Vagina (tissue), 2 donors: ENCODE measurements around the gene BAAT. TPM values are rescaled to one million over a fixed set of nuclear protein-coding genes. Genes with fewer than 3 reads are reported as not detected.

Experiments used
- DNase-seq, 2 donors: peaks; one replicate each; pipeline ENCODE4 v3.0.0-alpha.2; 2017; ENCODE audit errors: extremely low spot score in 2 of 2
- H3K27ac ChIP-seq: fragments of 200-600 bp; sonication (generic); one replicate; pipeline ENCODE4 v1.5.1; 2019
- H3K27me3 ChIP-seq: fragments of 200-600 bp; sonication (generic); one replicate; pipeline ENCODE4 v1.5.1; 2019
- H3K36me3 ChIP-seq, 2 donors: fragments of 200-600 bp; sonication (generic); one replicate each; pipeline ENCODE4 v1.5.1; 2017 to 2019
- H3K4me1 ChIP-seq: fragments of 200-600 bp; sonication (generic); one replicate; pipeline ENCODE4 v1.5.1; 2019
- H3K4me3 ChIP-seq, 2 donors: fragments of 200-600 bp; sonication (generic); 1 replicate in 1 of 2; 2 replicates in 1 of 2; pipeline ENCODE4 v1.5.1; 2016 to 2019
- H3K9me3 ChIP-seq: fragments of 200-600 bp; sonication (generic); one replicate; pipeline ENCODE4 v1.5.1; 2019
- CTCF ChIP-seq, 3 experiments: fragments of 450-650 bp in 2 of 3; fragments of 200-600 bp in 1 of 3; sonication (generic) in 1 of 3; IDR thresholded peaks; one replicate each; pipeline ENCODE4 v1.5.1; 2017 to 2019; ENCODE audit warnings: antibody characterized with exemption in 3 of 3, mild to moderate bottlenecking in 2 of 3, moderate library complexity in 2 of 3
- POLR2A ChIP-seq, 2 donors: fragments of 450-650 bp; IDR thresholded peaks; one replicate each; pipeline ENCODE4 v1.6.1; 2017; ENCODE audit warnings: antibody characterized with exemption in 2 of 2, mild to moderate bottlenecking in 2 of 2, moderate library complexity in 2 of 2
- POLR2AphosphoS5 ChIP-seq, 2 donors: sonication (generic); formaldehyde crosslinking; IDR thresholded peaks; one replicate each; pipeline ENCODE4 v1.9.0; 2017; ENCODE audit warnings: antibody characterized with exemption in 2 of 2, mild to moderate bottlenecking in 2 of 2, low read depth in 1 of 2; ENCODE audit not compliant: insufficient read depth in 1 of 2
- intact Hi-C: fragments of 100-400 bp; cut with DNase I; formaldehyde crosslinking; loops from one replicate; pipeline ENCODE4 v1.15.1; 2023
- total RNA-seq: library from RNA; depleted of rRNA; stranded (reverse); fragments of >200 nt; gene quantifications from one replicate; pipeline ENCODE4 v1.2.3, GENCODE V29; 2016

Gene BAAT
- total RNA-seq, 1 donor from 2014 or later, result not detected

- TF ChIP-seq POLR2AphosphoS5 (IDR thresholded peaks at IDR 0.05; ENCODE audit: insufficient read depth in 1 of 2, low read depth in 1 of 2) (no peak), CTCF (IDR thresholded peaks at IDR 0.05) (no peak), POLR2A (IDR thresholded peaks at IDR 0.05) (no peak)
- Histone ChIP-seq H3K4me3 (no peak overlapping the region), H3K27ac (no peak overlapping the region), H3K27me3 (no peaks in the 10 kb centered on the region), H3K9me3 (no peaks in the 10 kb centered on the region), H3K4me1 (no peaks in the 10 kb centered on the region), H3K36me3 (no peaks in the 10 kb centered on the region)
- no peak for DNase-seq
- intact Hi-C loops, result loop anchor here (10.0 kb wide), 1 partner anchor 921 kb away; no protein-coding TSS in a partner anchor
Observed at GRCh38 chr9:101366038-101366756, 18.6 kb downstream of the BAAT start.

GRCh38 chr9:101365181-101365580 lies 19.6 kb downstream of the BAAT start:
- intact Hi-C loops, result loop anchor here (10.0 kb wide), 1 partner anchor 920 kb away; no protein-coding TSS in a partner anchor
- H3K4me3 ChIP-seq, result no peak overlapping the region
- H3K9me3 ChIP-seq, result no peaks in the 10 kb centered on the region
- H3K27ac ChIP-seq, result no peak overlapping the region
- no peaks in the 10 kb centered on the region for H3K36me3 ChIP-seq
- H3K27me3 ChIP-seq, result no peaks in the 10 kb centered on the region
- no peak for TF ChIP-seq CTCF (IDR thresholded peaks at IDR 0.05)
- TF ChIP-seq POLR2A (IDR thresholded peaks at IDR 0.05), result no peak
- TF ChIP-seq POLR2AphosphoS5 (IDR thresholded peaks at IDR 0.05; ENCODE audit: insufficient read depth in 1 of 2, low read depth in 1 of 2), result no peak
- no peaks in the 10 kb centered on the region for H3K4me1 ChIP-seq
- DNase-seq, result no peak

- H3K9me3 ChIP-seq, result no peaks in the 10 kb centered on the region
- intact Hi-C loops, result loop anchor here (10.0 kb wide), 1 partner anchor 918 kb away; no protein-coding TSS in a partner anchor
Observed at GRCh38 chr9:101362450-101362849, 22.4 kb downstream of the BAAT start.

DNA sequence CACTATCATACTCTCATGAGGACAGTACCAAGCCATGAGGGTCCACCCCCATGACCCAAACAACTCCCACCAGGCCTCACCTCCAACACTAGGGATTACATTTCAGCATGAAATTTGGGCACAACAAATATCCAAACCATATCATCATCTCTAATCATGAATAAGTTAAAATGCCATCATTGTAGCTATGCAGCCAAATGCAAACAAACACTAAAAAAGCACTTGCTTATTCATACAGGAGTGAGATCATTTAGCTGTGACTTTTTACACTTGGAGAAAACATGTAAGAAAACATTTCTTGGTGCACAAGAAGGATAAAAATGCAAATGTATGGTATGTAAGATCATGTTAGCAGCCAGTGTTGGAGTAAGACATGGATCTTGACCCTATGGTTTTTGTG lies 24.2 kb downstream of the BAAT start:
- no peaks in the 10 kb centered on the region for H3K27me3 ChIP-seq
- H3K36me3 ChIP-seq, result no peaks in the 10 kb centered on the region
- TF ChIP-seq POLR2A (IDR thresholded peaks at IDR 0.05) (no peak), CTCF (IDR thresholded peaks at IDR 0.05) (no peak), POLR2AphosphoS5 (IDR thresholded peaks at IDR 0.05; ENCODE audit: insufficient read depth in 1 of 2, low read depth in 1 of 2) (no peak)
- H3K4me1 ChIP-seq, result no peaks in the 10 kb centered on the region
- intact Hi-C loops, result loop anchor here (10.0 kb wide), 1 partner anchor 916 kb away; no protein-coding TSS in a partner anchor
- no peak for DNase-seq
- H3K4me3 ChIP-seq, result no peak overlapping the region
- no peak overlapping the region for H3K27ac ChIP-seq
- no peaks in the 10 kb centered on the region for H3K9me3 ChIP-seq

More at GRCh38 chr9:101362450-101362849, 22.4 kb downstream of the BAAT start:
- Histone ChIP-seq H3K36me3 (no peaks in the 10 kb centered on the region), H3K27ac (no peak overlapping the region), H3K4me1 (no peaks in the 10 kb centered on the region), H3K4me3 (no peak overlapping the region), H3K27me3 (no peaks in the 10 kb centered on the region)
- no peak for DNase-seq
- no peak for TF ChIP-seq POLR2A (IDR thresholded peaks at IDR 0.05)
- no peak for TF ChIP-seq POLR2AphosphoS5 (IDR thresholded peaks at IDR 0.05; ENCODE audit: insufficient read depth in 1 of 2, low read depth in 1 of 2)
- TF ChIP-seq CTCF (IDR thresholded peaks at IDR 0.05), result no peak

DNA sequence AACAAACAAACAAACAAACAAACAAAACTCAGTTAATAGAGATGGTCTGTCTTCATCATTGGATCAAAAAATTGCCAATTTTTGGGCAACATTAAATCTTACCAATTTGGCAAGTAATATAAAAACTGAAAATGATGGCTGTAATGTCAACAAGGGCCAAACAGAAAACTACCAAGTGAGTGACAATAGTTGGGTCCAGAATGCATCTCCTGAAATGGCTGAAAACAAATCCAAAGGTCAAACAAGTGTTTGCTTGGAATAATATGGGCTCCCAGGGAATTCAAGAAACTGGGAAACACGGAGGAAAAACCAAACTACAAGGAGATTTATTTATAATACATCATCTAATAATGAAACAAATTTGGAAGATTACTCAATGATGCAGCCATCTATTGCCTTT lies 25.1 kb downstream of the BAAT start:
- no peaks in the 10 kb centered on the region for H3K4me1 ChIP-seq
- intact Hi-C loops, result loop anchor here (10.0 kb wide), 1 partner anchor 915 kb away; no protein-coding TSS in a partner anchor
- H3K27me3 ChIP-seq, result no peaks in the 10 kb centered on the region
- no peak for DNase-seq
- H3K27ac ChIP-seq, result no peak overlapping the region
- H3K9me3 ChIP-seq, result no peaks in the 10 kb centered on the region
- no peak for TF ChIP-seq CTCF (IDR thresholded peaks at IDR 0.05)
- TF ChIP-seq POLR2AphosphoS5 (IDR thresholded peaks at IDR 0.05; ENCODE audit: insufficient read depth in 1 of 2, low read depth in 1 of 2), result no peak
- TF ChIP-seq POLR2A (IDR thresholded peaks at IDR 0.05), result no peak
- H3K36me3 ChIP-seq, result no peaks in the 10 kb centered on the region
- H3K4me3 ChIP-seq, result no peak overlapping the region
